GM18861 (cell line): ENCODE data around the gene HDAC4.

ENCODE experiments used
- ATAC-seq: cut with Tn5 transposase; IDR thresholded peaks from one replicate; pipeline ENCODE4 v1.9.1; 2021; ENCODE audit not compliant: unreplicated experiment

HDAC4 gene

GRCh38 chr2:239133945-239134570 is 266.8 kb downstream of the HDAC4 start:
- ATAC-seq, result no peak

GRCh38 chr2:239132786-239133185 is 268.0 kb downstream of the HDAC4 start:
- no peak for ATAC-seq

- ATAC-seq, result no peak
Observed at GRCh38 chr2:239132156-239132709, 268.6 kb downstream of the HDAC4 start.

GRCh38 chr2:239131521-239131920 is 269.3 kb downstream of the HDAC4 start:
- no peak for ATAC-seq

- no peak for ATAC-seq
Observed at GRCh38 chr2:239130786-239131325, 270.0 kb downstream of the HDAC4 start.

GRCh38 chr2:239130041-239130440 is 270.8 kb downstream of the HDAC4 start:
- ATAC-seq, result no peak

- ATAC-seq, result no peak
Observed at GRCh38 chr2:239129147-239129920, 271.5 kb downstream of the HDAC4 start.

GRCh38 chr2:239128706-239129105 is 272.1 kb downstream of the HDAC4 start:
- ATAC-seq, result no peak

GRCh38 chr2:239127513-239127912 is 273.3 kb downstream of the HDAC4 start:
- ATAC-seq, result no peak

- no peak for ATAC-seq
Observed at GRCh38 chr2:239125726-239126675, 274.8 kb downstream of the HDAC4 start.

GRCh38 chr2:239124152-239124899 is 276.5 kb downstream of the HDAC4 start:
- no peak for ATAC-seq

GRCh38 chr2:239122421-239123110 is 278.3 kb downstream of the HDAC4 start:
- no peak for ATAC-seq

- ATAC-seq, result no peak
Observed at GRCh38 chr2:239121600-239122012, 279.2 kb downstream of the HDAC4 start.

GRCh38 chr2:239120664-239121063 is 280.2 kb downstream of the HDAC4 start:
- ATAC-seq, result no peak

- no peak for ATAC-seq
Observed at GRCh38 chr2:239119346-239120126, 281.3 kb downstream of the HDAC4 start.

- ATAC-seq, result no peak
Observed at GRCh38 chr2:239118675-239119211, 282.1 kb downstream of the HDAC4 start.

GRCh38 chr2:239118264-239118663 is 282.6 kb downstream of the HDAC4 start:
- ATAC-seq, result no peak

GRCh38 chr2:239117831-239118230 is 283.0 kb downstream of the HDAC4 start:
- no peak for ATAC-seq
